SK-N-MC (cell line): ENCODE data around the gene DBX1.

Experiments used
- EZH2 ChIP-seq: fragments of 200-600 bp; sonication (generic); IDR thresholded peaks from one replicate; pipeline ENCODE4 v1.6.1; 2017; ENCODE audit warnings: antibody characterized with exemption
- POLR2AphosphoS5 ChIP-seq: IDR thresholded peaks from 2 replicates; pipeline ENCODE4 v1.6.1; 2012; ENCODE audit warnings: mild to moderate bottlenecking, low read depth, low read length, borderline replicate concordance

DNA sequence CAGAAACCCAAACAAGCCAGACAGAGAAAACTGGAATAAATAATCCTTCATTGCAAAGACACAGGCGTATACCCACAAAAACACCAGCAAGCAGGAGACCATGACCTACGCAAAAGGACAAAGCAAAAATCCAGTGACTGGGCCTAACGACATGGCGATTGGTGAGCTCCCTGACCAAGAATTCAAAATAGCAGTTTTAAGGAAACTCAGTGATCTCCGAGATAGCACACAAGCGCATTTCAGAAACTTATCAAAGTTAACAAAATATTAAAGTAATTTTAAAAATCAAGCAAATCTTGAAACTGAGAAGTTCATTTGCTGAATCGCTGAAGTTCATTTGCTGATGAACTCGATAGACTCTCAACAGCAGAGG lies 27.6 kb downstream of the DBX1 start:
- TF ChIP-seq POLR2AphosphoS5 (no peak), EZH2 (no peak)
